Measurements from ENCODE around the gene CREB3.

GRCh38 chr9:35703906-35704672 is 28.4 kb upstream of the CREB3 start:
- TF ChIP-seq CTCF (IDR thresholded peaks at IDR 0.05) (no peak), ELK1 (IDR thresholded peaks at IDR 0.05; ENCODE audit: low read depth, low read length) (no peak), KDM5A (IDR thresholded peaks at IDR 0.05) (no peak), MYC (IDR thresholded peaks at IDR 0.05; ENCODE audit: borderline replicate concordance, low read length) (no peak), RFX5 (IDR thresholded peaks at IDR 0.05) (no peak), RCOR1 (IDR thresholded peaks at IDR 0.05; ENCODE audit: low read depth, low read length) (no peak), POLR2A (IDR thresholded peaks at IDR 0.05; ENCODE audit: low read length) (no peak), BCL3 (IDR thresholded peaks at IDR 0.05) (no peak)

Data from A549 (cell line).